CD4-positive, alpha-beta T cell treated with Interleukin-17A for 1 hour (primary cell): ENCODE measurements around the gene RHEB.

Source experiments
- DNase-seq: peaks from one replicate; pipeline ENCODE4 v3.0.0-alpha.2; 2020

Gene RHEB

DNA sequence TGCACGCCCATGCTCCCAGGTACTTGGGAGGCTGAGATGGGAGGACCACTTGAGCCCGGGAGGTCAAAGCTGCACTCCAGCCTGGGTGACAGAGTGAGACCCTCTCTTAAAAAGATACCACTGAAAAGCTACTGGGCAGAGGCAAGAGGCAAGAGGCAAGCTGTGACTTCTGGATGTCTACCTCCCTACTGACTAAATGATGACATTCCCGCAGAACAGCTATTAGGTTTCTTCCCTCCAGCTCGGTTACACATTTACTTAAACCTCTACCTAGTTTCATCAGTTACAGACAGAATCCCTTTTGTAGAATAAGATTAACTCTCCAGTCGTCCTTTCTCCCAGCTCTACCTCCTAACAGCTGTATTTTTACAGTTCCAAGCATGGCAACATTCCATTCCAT, 21.2 kb downstream of the RHEB start:
- DNase-seq: no peak

DNA sequence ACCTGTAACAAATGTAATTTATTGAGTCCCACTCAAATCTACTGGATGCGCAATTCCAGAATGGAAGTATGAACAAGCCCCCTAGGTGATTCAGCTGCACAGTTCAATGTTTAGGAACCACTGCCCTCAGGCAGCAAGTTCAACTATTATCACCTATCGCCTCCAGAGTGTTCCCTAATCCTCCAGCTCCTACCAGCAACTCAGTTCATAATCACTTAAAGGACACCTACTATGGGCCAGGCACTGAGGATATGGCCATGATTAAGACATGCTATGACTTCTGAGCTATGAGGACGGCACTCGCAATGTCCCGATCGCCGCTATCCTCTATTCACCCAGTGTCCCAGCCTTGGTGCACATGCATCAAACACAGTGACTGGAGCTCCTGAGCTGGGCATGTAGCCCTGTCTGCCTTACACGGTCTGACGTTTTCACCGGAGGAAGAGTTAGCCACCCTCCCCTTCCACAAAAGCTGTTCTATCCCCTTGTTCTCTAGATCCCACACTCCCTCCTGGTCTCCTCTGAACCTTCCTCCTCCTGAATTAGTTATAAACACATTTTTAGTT, 22.3 kb downstream of the RHEB start:
- no peak for DNase-seq

DNA sequence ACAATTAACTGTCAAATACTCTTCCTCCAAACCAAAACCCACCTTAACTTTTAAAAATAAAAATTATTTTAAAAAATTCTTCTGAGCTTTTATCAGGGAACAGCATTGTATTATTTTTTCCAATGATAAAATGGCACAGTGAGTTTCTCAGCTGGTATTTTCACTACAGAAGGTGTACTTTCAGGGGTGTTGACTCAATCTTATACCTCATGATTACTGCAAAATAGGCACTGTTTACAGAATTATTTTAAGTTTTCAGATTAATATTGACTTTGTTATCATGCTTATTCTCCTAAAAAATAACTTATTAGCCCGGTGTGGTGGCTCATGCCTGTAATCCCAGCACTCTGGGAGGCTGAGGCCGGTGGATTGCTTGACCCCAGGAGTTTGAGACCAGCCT, 24.3 kb downstream of the RHEB start:
- no peak for DNase-seq

DNA sequence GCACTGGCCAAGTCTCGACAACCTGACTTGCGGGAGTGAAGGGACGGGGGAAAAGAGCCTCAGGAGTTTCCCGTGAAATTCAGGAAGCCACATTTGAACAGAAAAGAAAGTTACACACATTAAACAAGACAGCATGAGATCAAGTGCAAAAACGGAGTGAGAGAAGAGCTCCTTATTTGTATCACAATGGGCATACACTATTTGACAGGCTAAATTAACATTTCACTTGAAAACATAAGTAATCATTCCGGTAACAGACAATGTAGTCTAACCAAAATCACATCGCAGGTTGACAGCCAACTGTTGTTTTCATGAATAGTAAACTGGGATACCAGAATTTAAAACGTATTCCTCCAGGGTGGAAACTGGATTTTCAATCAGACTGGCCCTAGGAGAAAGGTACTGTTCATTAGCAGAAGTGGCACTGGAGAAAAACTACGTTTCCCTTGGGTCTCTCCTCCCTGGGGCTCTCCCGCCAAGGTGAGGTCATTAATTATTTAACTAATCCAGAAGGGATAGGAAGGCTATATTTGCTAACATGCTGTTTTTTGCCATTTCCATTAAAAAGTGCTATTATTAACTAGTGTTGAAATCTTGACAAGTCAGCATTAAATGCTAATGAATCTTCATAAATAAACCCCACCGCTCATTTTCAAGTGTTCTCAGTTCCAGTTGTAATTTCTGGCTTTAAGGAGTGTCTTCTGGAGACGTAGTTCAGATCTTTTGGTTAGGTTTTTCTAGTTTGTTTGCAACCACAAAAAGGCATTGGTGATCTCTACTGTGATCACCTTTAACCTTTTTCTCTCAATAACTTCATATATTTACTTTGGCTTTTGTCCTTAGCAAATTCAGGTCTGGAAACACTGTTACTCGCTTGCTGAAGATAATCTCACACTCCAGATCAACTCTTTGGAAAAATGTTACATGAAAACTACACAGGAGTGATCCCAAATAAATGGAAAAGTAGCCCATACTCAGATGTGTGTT, 25.1 kb downstream of the RHEB start:
- DNase-seq: no peak

DNA sequence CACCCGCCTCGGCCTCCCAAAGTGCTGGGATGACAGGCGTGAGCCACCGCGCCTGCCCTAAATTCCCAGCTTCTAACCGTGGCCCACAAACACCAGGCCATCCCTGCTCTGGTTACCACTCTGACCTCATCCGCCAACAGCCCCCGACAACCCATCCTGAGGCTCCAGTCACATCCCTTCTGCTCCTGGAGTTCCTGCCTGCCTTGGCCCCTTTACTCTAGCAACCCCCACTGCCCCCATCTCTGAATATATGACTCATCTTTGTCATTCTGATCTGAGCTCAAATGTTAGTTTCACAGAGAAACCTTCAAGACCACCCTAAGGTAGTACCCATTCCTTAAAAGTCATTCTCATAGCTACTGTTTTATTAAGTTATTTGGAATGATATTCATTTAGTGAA, 26.6 kb downstream of the RHEB start:
- no peak for DNase-seq

DNA sequence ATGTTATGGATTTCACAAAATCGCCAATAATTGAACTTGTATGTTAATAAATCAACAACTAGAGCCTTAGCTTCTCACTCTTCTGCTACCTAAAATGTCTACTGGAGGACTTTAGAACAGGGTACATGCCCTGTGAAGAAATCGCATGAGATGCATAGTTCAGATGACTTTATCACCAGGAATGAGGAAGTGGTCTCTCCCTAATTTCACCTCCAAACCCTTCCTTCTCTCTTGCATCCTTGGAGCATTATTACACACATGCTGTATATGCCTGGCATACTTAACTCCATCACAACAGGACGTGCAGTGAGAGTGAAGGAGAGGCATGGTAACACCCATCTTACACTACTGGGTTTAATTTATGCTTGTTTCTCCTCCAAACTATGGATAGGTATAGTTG, 27.8 kb downstream of the RHEB start:
- no peak for DNase-seq

DNA sequence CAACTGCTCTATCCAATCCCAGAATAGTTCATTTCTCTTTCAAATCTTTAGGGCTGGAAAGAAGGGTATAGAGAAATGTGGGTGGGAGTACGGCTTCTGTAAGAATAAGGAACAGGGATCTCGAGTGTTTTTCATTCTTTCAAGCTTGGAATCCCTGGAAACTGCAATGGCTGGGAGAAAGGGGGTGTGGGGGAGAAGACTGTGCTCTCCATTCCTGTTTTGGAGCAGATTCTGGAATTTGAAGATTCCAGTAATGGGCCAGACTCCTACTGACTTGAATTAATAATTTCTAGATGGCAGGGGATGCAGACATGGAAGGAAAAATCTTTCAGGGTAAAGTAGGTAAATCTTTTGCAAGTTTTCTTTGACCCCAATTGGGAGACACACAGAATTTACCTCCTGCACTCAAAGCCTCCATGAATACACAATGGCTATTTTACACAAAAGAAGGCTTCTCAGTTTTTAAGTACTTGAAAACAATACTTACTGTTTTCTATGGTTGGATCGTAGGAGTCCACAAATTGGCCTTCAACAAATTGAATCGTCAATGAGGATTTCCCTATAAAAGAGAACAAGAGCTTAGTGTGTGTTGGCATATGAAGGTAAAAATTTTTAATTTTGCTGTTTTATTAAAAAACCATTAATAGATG, 29.1 kb downstream of the RHEB start:
- no peak for DNase-seq

DNA sequence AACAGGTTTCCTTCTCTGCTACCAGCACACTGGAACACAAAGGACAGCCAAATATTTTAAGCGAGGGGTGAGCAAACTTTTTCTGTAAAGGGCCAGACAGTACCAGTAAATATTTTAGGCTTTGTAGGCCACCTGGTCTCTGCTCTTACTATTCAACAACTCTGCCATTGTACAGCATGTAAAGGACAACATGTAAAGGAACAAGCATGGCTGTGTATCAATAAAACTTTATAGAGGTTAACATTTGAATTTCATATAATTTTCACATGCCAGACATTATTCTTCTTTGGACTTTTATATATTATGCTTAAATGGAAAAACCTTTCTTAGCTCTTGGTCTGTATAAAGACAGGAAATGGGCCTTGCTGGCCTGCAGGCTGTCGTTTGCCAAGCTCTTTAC, 30.2 kb downstream of the RHEB start:
- no peak for DNase-seq

DNA sequence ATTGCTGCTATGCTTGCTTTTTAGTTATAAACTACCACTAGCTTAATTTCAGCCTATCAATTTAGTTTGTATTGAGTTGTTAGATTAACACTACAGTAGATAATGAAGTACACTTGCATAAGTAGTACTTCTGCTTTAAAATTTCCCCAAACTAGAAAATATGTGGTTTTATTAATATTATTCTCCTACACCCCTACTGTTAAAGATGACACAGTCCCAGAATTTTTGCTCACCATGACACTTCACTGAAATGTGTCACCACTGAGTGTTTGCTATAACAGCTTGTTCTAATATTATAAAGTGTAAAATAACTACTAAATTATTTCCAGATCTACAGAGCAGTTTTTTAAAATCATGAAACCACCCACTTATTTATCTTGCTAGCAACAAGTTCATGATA, 31.6 kb downstream of the RHEB start:
- no peak for DNase-seq

DNA sequence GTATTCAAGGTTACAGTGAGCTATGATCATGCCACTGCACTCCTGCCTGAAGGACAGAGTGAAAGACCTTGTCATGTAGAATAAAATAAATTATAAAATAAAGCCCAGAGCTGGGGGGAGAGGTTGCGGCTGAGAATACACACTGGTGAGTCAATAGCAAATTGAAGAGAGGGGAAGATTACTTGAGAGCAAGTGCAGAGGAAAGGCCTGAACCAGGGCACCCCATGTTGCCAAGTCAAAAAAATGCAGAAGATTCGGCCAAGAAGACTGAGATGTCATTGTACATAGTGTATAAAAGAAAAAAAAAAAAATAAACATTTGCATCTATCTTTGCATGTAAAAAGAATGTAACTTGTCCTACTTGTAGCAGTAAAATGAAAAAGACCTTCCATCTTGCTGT, 32.5 kb downstream of the RHEB start:
- DNase-seq: no peak

DNA sequence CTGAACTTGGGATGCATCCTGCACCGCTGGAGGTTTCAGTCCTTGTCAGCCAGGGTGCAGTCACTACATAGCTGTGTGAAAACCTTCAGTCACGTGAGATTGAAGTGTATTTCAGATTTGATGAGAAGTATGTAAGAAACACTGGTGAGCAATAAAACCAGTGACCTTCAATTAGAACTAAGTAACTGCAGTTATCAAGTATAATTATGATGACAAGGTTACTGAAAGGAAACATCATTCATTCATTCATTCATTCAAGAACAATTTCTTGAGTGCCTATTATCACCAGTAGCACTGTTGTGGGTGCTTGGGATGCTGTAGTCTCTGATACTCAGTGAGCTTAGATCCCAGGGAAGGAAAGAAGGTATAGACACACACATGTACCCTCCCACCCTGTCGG, 33.6 kb downstream of the RHEB start:
- DNase-seq: no peak

DNA sequence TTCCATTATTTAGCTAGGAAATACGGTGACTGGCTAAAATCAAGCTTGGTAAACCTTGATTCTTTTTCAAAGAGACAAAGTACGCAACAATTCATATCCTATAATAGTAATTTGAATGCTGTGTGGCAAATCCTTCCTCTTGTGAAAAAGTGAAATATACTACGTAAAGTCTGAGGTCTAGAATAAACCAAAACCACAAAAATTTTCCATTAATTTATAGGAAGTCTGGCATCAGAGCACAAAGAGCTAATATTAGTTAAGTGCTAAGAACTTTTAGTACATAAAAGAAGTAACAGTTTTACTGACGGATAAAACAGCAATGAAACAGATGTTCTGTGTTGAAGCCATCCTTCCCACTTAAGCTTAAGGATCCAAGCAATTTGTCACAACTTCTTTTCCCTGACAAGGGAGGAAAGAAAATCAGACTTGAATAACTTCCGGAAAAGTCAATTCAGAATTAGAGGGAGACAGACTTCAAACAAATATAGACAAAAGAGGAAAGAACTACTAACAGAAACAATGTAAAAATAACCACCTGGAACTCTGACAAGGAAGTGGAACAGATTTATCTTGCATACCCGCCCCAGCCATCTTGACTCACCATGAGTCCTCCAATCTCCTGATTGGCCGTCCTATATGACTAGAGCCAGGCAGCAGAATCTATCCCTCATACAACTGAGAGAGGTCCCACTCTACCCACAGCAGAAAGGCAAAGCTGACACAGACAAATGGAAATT, 34.6 kb downstream of the RHEB start:
- DNase-seq: no peak

DNA sequence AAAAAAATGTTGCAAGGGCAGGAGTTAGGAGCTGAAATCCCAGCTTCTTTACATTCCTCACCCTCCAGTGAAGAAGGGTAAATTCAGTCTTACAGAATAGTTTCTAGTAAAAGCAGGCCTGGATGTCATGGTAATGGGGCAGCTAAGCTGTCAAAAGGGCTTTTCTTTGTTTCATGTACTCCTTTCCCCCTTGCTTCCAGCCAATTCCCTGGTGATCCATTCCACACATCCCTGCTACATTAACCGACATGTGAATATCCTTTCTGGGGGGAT, 36.0 kb downstream of the RHEB start:
- DNase-seq: no peak

DNA sequence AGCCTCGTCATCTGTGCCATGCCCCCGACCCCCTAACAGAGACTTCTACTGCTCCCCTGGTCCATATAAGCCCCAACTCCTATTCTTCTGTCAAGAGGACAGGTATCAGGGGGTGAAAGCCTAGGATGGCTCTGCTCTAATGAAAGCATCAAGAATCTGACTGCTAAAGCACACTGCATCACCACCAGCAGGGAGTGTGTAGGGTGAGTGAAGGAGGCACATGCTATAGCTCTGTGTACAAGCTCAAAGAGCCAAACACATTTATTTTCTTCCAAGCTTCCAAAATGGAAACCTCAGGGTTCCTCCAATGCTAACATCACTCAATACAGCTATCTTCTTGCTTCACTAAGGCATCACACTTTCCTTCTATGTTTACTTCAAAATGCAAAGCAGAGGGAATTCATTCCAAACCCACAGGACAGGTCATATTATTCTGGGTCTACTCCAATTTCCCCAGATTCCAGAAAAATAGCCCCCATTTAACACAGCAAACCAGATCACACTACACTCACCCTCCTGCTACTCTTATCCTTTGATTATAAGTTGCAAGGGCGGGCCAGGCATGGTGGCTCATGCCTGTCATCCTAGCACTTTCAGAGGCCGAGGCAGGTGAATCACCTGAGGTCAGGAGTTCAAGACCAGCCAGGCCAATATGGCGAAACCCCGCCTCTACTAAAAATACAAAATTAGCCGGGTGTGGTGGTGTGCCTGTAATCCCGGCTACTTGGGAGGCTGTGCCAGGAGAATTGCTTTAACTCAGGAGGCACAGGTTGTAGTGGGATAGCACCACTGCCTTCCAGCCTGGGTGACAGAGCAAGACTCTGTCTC, 36.6 kb downstream of the RHEB start:
- DNase-seq: no peak

DNA sequence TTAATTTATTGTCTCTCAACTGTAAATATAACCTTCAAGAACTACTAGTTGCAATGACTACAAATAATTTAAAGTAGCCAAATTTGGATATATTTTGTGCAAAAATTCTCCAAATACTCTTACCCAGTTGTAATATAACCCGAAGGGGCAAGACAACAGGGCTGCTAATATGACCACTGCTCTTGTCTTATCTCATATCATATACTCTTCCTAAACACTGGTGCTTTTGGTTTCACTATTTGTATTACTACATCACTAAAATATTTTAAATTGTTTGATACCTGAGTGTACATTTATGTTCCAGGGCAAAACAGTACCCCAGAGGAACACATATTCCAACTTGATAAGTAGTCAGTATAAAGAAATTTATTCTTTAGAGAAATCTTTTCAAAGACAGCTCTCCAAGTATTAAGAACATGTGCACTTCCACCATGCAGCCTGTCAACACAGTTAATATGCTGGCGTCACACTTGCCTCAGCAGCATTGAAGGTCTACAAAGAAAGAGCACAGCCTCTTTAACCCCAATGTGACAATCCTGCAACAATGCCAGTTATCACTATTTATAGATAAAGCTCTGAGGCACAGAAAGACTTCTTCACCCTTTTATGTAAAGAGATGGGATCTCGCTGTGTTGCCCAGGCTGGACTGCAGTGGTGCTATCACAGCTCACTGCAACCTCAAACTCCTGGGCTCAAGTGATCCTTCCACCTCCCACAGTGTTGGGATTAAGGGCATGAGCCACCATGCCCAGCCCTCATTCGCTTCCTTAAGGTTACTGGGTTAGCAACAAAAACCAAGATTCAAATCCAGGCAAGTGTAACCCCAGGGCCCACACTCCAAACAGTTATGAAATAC, 37.8 kb downstream of the RHEB start:
- DNase-seq: no peak

DNA sequence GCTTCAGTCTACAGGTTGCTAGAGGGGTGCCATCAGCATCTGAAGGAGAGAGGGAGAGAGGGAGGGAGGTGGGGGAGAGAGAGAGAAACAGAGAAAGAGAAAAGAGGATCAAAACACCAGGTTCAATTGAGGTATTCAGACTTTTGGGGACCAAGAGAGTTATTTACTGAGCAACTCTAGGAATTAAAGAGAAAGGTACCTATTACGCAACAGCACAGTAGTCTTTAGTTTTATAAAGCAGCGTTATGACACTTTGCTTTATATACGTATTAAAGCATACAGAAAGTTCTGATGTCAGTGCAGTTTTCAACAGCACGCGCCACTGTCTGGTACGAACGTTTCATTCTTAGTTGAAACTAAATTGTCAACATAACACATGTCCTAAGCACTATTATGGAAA, 41.8 kb downstream of the RHEB start:
- no peak for DNase-seq

DNA sequence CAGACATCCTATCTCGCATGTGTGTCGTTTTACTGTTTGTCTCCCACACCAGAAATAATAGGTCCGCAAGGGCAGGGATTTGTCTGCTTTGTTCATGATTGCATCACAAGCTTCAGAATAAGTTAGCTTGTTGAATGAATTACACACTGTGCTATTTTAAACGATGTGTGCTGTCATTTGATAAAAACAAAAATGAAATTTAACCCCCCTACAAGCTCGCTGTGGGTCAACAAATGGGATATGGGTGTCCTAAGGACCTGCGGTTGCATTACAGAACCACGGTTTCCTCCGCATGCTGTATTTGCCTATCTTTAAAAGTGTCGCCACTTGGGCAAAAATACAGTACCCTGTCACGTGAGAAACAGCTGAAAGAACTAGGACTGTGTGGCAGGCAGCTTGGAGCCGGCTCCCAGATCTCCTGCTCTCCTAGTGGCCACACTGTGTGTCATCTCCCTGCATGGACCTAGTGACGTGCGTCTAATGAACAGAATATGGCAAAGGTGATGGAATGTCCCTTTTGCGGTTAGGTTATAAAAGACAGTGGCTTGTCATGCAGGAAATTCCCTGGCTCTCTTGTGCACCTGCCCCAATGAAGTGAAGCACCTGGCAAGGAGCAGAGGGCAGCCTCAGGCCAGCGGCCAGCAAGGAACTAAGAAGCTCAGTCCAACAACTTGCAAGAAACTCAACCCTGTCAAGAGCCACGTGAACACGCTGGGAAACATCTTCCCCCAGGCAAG, 46.9 kb downstream of the RHEB start:
- no peak for DNase-seq

DNA sequence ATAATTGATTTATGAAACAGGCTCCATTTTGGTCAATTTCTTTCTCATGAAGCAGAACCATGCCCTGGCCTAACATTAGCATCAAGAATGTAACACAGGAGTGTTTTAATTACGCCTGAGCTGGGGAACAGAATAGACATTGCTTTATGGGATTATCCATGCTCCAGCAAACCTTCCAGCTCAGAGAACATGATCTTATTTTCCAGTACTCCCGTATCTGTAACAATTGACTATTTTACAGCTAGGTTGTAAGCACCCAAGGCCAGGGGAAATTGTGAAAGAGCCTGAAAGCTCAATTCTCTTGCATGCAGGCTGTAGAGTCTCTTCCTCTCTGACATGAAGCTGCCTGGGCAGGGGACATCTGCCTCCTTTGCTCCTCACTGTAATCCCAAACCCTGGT, 49.0 kb downstream of the RHEB start:
- DNase-seq: no peak

DNA sequence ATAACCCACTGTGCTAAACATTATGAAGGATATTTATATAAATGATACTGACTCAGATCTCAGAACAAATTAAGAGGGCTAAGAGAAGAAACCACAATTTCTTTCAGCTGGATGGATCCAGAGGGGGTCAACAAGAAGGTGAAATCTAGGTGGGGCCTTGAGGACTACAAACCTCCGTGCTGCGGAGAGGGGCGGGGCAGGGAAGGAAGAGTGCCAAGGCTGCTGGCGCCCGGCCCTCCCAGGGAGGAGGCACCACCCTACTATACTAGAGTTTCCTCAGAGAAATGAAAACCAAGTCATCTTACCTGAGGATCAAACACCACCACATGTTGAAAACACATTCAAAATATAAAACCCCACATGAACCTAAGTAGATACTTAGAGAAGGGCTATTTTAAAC, 50.4 kb downstream of the RHEB start:
- DNase-seq: no peak

DNA sequence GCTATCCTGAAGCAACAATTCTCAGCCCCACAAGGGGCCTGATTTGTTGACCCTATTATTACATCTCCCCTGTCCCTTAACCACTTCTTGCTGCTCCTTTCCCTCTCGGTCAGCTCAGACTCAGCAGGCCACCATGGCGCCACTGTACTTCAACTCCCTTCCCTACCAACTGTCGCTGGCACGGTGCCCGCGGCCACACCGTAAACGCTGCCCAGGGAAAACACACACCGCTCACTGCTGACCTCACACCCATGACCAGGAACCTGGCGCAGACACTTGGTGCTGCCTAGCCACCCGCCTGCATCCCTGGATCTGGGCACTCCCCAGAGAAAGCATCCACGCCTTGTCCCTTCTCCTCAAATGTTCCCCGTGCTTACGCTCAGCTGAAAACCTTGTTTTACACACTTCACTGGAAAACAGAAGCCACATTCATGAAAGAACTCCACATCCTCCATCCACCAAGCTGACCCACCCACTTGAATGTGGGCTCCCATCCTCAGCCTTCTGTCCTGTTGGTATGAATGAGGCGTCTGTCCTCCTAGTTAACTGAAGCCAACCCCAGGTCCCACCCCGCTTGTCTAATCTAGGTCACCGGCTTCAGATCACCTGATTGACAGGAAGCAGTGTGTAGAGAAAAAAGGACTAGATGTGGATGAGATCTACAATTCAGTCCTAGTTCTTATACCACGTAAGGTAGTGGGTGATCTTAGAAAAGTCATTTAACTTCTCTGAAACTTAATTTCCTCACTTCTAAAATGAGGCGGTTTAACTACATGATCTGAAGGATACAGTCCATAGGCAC, 51.3 kb downstream of the RHEB start:
- peak; percentile 24 for DNase-seq
